Measurements from ENCODE around the gene TRAPPC12.

TRAPPC12 gene

DNA sequence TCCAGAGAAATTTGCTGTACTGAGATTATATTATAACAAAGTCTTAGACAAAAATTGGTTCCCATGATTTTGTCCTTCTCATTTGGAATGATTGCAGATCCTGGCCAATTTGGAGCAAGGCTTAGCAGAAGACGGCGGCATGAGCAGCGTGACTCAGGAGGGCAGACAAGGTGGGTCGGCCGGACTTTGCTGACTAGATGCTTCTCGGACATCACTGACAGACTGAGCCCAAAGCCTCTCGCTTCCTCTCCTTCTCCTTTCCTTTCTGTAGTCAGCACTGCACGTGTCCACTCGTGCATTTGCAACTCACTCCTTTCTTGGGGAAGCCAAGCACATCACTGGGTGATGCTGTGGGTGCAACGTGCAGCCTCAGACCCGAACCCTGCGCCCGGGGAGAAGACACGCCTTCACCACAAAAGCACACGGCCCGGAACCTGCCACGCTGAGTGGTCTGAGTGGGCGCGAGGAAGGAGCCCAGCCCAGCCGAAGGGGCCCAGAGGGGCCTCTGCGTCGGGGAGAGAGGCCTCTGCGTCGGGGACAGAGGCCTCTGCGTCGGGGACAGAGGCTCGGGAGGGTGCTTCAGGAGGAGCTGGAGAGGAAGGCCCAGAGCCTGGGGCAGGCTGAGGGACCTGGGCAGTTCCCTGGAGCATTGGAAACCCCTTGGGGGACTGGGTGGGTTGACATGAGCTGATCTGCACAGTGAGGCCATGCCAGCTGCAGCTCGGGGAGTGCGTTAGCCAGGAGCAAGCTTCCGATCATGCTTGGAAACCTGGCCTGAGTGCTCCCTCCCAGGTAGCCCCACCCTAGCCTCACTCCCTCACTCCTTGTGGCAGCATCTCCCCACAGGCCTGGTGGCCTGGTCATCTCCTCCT, 78.3 kb downstream of the TRAPPC12 start:
- DNase-seq: no peak

DNA sequence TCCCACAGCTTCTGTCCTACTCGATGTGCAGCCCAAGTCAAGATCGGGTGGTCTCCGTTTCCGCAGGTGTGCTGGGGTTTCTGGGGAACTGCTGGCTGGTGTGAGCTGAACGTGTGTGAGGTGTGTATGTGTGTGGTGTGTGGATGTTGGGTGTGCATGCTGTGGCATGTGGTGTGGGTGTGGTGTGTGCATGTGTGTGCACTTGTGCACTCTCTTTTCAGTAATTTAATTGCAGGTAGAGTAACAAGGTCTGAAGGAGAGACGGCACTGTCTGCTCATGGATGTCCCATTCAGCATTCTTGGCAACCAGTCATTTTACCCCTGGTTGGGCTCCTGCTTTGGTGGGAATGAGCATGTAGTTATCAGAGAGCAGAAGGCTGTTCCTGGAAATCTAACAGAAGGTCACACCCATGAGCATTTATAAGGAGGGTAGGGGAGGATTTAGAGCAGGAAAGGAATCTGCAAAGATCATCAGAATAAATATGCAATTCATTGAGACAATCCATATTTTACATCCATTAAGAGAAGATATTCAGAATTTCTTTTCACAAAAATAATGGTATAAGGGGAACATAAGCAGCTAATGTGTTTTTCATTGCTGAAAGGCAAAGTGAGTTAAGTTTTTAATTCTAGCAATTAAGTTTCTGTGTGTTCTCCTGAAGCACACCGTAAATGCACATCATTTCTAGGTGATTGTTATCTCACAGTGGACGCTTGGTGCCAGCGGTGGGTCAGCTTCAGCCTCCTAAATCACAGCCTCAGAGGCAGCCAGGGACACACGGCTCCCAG, 79.1 kb downstream of the TRAPPC12 start:
- no peak for DNase-seq

DNA sequence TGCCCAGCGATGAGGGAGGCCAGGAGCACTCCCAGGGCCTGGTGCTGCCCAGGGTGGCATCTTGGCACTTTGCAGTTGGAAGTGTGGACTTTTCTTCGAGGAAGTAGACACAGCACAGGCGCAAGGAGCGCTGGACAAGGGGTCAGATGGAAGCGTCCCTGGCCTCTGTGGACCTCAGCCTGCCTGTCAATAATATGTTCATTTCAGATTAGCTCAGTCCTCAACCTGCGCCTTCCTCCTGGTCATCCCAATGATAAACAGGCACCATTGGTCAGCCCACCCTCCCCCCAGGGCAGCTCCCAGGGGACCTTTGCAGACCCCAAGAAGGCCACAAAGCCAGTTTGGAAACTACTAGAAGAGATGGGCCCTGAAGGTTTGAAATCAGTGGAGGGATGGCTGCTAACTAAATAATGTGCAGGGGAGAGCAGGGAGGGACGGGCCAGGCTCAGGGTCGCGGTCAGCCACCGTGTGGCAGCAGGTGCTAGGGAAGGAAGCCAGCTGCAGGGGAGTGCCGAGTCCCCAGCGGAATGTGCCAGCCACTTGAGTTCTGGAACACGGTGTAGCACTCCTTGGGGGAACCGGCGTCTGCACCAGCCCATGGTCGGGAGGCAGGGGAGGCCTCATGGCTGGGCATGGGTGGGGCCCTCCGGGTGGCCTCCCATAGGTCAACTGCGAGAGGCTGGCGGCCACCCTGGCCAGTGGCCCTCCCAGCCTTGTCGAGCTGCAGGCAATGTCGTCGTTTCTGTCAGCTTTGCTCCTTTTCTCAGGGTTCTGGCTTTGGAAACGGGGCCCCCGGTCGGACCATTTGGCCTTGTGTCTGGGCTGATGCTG, 79.9 kb downstream of the TRAPPC12 start:
- no peak for DNase-seq

DNA sequence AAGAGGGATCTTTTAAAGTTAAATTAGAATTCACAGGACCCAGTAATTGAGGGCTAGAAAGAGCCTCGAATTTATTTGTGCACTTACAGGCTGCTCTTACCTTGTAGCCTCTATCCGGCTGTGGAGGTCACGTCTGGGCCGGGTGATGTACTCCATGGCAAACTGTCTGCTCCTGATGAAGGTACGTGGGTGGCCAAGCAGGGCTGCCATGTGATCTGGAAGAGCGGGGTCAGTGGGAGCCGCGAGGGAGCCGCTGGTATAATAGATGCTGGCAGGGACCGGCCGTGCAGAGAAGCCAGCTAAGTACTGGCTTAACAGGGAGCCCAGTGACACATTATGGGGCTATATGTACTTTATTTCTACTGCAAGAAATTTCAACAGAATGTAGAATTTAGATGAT, 80.7 kb downstream of the TRAPPC12 start:
- no peak for DNase-seq

GRCh38 chr2:3460831-3461800, 81.6 kb downstream of the TRAPPC12 start:
- DNase-seq: no peak

DNA sequence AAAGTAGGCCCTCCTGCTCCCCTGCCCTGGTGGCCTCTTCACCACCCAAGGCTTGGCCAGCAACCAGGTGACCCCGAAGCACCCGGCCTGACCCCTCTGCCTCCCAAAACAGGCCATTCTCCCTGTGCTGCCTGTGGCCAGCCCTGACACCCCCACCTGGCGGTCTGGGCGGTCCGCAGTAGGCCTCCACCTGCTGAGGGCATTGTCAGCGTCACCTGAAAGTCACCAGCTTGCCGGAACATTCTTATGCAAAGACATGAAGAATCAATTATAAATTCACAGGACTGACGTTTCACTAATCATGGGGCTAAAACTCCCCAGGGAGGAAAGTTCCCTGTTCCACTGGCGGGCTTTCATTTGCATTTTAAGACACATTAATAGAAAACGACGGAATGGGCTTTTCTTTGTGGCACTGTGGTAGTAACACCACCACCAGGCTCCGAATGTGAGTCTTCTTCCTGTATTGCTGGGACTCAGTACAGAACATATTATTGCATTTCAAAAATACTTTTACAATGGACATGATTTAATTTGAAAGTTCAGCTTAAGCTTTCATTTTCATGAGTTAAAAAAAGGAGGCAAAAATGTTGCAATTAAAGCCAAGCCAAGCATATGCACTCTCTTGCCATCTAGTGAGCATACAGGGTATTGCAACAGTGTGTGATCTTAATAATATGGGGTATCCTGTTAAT, 82.5 kb downstream of the TRAPPC12 start:
- DNase-seq: peak; percentile 45

DNA sequence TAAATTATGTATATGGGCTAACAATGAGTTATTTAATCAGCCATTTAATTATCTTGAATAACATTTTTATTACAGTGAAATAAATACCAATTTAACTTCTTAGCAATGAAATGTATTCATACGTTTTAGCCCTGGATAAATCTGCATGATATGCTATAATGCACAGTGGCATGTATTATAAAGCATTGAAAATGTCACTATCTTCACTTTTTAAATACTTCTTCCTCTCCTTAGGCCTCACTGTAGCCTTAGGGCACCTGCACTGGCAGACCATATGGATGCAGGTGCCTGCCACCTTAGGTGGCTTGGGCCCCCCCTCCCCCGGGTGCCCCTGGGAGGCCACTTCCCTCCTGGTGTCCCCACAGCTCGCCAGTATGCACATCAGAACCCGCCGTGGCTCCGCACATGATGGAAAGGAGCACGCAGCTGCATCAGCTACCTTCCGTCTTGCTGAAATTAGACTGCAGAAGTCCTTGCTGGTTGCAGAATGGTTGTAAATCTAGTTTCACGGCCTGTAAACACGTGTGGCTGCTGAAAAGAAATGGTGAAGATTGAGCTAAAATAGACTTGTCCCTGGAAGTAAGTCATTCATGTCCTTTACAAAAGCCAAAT, 83.1 kb downstream of the TRAPPC12 start:
- no peak for DNase-seq

- no peak for DNase-seq
Observed at GRCh38 chr2:3463186-3463835, 83.8 kb downstream of the TRAPPC12 start.

DNA sequence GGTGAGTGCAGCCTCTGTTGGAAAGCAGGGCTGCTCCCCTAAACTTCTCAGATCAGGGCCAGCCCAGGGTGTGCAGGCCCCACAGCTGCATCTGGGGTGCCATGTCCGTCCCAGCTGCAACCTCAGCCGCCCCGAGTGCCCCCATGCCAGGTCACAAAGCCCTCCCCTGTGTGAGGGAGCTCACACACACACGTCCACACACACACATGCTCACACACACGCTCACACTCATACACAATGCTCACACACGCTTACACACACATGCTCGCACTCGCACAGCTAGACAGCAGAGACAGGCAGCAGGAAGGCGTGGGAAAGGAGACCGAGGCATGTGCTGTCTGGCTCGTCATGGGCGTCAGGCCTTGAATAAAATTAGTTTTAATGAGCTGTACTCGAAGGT, 84.5 kb downstream of the TRAPPC12 start:
- DNase-seq: no peak

DNA sequence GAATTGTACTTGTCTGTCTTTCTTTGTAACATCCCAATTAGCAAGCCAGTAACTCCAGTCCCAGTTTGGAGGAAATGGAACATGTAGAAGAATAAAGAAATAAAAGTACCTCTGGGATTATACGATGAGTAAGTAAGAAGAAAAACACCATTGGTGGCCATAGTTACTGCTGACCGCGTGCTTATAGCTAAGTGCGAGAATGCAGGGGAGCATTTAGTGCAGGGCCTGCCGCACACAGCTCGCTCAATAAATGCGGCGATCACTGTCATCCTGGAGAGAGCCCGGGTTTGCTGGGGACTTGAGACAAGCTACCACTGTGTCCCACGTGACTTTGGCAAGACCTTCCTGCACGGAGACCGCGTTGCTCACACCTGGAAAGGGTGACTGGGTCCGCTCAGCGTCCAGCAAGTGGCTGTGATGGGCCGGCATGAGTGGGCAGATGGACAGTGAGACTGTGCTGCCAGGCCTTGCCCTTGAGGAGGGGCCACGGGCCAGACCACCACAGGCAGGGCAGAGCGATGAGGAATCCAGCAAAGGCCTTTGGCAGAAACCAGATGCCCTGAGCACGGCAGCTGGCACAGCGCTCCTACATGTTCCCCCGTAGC, 85.0 kb downstream of the TRAPPC12 start:
- no peak for DNase-seq

DNA sequence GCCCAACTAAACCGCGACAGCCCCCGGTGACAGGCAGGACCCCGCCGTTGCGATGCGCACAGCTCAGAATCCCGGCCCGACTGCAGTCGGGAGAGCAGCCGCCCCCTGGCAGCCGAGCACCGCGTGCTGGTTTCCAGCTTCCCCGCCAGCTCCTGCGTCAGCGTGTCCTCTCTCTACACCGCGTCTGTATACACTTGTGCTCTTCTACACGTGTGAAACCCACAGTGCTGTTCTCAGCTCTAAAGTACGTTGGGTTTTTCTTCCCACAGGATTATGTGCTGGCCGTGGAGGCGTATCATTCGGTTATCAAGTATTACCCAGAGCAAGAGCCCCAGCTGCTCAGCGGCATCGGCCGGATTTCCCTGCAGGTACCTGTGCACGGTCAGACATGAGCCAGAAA, 85.8 kb downstream of the TRAPPC12 start:
- no peak for DNase-seq

GRCh38 chr2:3465844-3466481, 86.5 kb downstream of the TRAPPC12 start:
- DNase-seq: no peak

DNA sequence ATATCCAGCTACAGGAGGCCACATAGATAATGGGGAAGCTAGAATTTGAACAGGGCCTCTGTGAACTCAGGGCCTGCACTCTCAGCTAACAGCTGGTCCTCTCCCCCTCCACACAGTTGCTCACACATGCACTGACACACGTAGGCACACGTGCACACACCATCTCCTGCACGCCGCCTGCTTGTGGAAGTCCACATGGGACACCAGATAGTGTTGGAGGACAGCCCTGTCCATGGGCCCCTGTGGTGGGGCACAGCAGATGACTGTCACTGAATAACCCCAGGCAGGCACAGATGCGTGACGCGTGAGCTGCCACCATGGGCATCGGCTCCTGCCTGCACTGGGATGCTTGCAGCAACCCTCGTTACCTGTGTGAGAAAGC, 87.0 kb downstream of the TRAPPC12 start:
- no peak for DNase-seq

DNA sequence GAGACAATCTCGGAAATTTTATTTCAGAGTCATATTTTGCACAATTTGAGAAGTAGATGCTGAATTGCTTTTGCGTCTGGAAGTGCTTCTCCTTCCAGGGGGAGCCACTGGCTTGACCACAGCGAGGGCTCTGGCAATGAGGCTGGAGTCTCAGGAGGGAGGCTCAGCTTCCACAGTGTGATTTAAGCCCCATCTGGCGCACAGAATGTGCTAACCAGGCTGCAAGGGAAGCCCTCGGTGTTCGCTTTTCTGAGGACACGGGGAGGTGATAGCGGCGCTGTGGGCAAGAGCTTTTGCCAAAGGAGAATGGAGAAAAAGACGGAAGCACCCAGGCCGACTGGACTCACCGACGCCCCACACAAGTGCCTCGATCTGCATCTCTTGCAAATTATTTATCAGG, 87.5 kb downstream of the TRAPPC12 start:
- no peak for DNase-seq

DNA sequence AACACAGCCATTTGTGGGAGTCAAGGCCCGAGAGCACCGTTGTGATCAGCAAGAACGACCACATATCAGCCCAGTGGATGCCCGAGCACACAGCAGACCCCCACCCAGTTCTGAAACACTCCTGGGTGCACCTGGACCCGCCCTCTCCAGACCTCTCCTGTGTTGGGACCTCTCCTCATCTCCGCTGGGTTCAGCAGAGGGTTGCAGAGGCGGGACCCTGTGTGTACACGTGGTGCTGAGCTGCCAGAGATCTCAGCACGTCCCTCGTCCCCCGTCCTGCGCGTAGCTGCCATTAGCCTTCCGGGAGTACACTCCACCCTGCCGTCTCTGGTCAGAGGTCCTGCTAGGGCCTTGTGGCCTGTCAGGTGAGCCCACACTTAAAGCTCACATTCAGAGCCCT, 88.2 kb downstream of the TRAPPC12 start:
- no peak for DNase-seq

DNA sequence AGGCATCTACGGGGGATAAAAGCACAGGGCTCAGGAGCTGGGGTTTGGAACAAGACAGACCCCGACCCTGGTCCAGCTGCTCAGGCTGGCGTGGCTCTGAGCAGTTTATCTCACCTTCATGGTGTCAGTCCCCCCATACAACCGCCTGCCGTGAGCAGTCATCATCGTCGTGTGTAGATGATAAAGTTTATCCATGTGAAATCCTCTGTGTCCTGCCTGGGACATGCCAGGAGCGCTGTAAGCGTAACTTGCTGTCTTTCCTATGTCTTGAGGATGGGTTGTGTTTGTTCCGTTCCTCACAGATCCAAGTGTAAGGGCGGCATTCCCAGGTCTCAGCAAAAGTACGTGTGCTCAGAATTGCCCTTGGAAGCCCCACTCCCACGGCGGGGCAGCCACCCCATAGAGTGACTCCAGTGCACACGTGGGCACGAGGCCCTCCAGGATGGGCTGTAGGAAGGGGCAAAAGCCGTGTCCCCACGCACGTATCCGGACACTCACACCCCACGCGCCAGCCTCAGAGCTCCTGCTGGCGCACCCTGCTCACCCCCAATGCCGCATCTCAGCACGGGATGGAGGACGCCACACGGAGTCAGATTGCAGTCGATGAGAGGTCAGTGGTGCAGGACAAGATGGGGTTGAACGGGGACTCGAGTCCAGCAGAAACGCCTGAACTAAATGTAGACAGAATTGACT, 88.9 kb downstream of the TRAPPC12 start:
- no peak for DNase-seq

DNA sequence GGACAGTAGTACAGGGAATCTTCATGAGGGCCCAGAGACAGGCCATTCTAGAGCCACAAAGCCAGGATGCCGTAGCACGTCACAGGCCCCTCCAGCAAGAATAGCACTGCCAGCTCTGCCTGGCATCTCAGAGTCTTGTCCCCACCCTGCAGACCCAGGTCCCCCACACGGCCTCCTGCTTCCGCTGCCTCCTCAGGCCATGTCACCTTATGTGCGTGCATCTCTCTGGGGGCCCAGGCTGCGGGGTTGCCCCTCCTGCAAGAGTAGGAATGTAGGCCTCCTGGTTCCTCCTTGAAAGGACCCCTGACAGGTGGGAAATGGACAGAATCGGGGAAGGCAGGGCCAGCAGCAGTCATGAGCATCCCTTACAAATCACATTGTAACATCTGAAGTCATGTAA, 90.0 kb downstream of the TRAPPC12 start:
- DNase-seq: no peak

- DNase-seq: no peak
Observed at GRCh38 chr2:3470166-3470651, 90.7 kb downstream of the TRAPPC12 start.
